GM23248 (cell line): ENCODE data around the gene ARHGEF3.

ENCODE experiments used
- EZH2 ChIP-seq: fragments of 200-600 bp; sonication (generic); IDR thresholded peaks from 2 replicates; pipeline ENCODE4 v1.6.1; 2018; ENCODE audit warnings: antibody characterized with exemption, mild to moderate bottlenecking; ENCODE audit not compliant: insufficient read depth, poor library complexity, severe bottlenecking
- EZH2phosphoT487 ChIP-seq: fragments of 200-600 bp; sonication (generic); IDR thresholded peaks from 2 replicates; pipeline ENCODE4 v1.6.1; 2018; ENCODE audit warnings: antibody characterized with exemption, moderate library complexity, mild to moderate bottlenecking, low read depth; ENCODE audit not compliant: insufficient read depth

DNA sequence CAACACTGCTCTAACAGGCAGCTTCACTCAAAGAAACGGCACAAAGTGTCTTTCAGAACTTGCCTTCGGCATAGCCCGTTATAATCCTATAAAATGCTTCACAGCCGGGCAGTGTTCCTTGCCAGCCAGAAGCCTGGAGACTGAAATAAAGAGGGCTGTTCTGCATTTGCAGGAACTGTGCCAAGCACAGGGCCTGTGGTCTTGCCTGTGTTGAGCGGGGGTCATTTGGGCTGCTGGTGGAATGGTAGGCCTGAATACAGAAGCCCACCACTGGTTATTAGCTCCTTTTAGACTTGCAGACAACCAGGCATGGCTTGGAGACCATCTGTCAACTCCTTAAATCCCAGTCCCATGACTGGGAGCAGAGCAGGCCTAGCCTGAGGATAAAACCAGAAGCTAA lies 4.7 kb upstream of the ARHGEF3 start:
- TF ChIP-seq EZH2 (no peak), EZH2phosphoT487 (no peak)
